GM21515 (cell line): ENCODE results near the gene NWD2.

Experiments used
- ATAC-seq: cut with Tn5 transposase; IDR thresholded peaks from one replicate; pipeline ENCODE4 v1.9.1; 2021; ENCODE audit not compliant: unreplicated experiment

NWD2 gene

GRCh38 chr4:37279121-37279520, 34.6 kb downstream of the NWD2 start:
- no peak for ATAC-seq

GRCh38 chr4:37279894-37280592, 35.5 kb downstream of the NWD2 start:
- no peak for ATAC-seq

- no peak for ATAC-seq
Observed at GRCh38 chr4:37299468-37299867, 54.9 kb downstream of the NWD2 start.

GRCh38 chr4:37304612-37305011, 60.1 kb downstream of the NWD2 start:
- ATAC-seq: no peak

- ATAC-seq: no peak
Observed at GRCh38 chr4:37305984-37306383, 61.4 kb downstream of the NWD2 start.

GRCh38 chr4:37317104-37317643, 72.6 kb downstream of the NWD2 start:
- ATAC-seq: no peak

GRCh38 chr4:37320513-37321235, 76.1 kb downstream of the NWD2 start:
- ATAC-seq: no peak

- no peak for ATAC-seq
Observed at GRCh38 chr4:37322122-37322521, 77.6 kb downstream of the NWD2 start.

- no peak for ATAC-seq
Observed at GRCh38 chr4:37324546-37324945, 80.0 kb downstream of the NWD2 start.

- no peak for ATAC-seq
Observed at GRCh38 chr4:37326852-37327251, 82.3 kb downstream of the NWD2 start.

GRCh38 chr4:37338972-37339371, 94.4 kb downstream of the NWD2 start:
- ATAC-seq: no peak

GRCh38 chr4:37358748-37359147, 114.2 kb downstream of the NWD2 start:
- no peak for ATAC-seq

- ATAC-seq: no peak
Observed at GRCh38 chr4:37359261-37359660, 114.7 kb downstream of the NWD2 start.

- ATAC-seq: no peak
Observed at GRCh38 chr4:37365888-37366287, 121.3 kb downstream of the NWD2 start.

GRCh38 chr4:37367901-37368300, 123.4 kb downstream of the NWD2 start:
- no peak for ATAC-seq

GRCh38 chr4:37370052-37370451, 125.5 kb downstream of the NWD2 start:
- no peak for ATAC-seq

- no peak for ATAC-seq
Observed at GRCh38 chr4:37381040-37381668, 136.6 kb downstream of the NWD2 start.

- ATAC-seq: no peak
Observed at GRCh38 chr4:37383579-37384229, 139.2 kb downstream of the NWD2 start.

GRCh38 chr4:37385424-37385823, 140.9 kb downstream of the NWD2 start:
- no peak for ATAC-seq

GRCh38 chr4:37388681-37389365, 144.3 kb downstream of the NWD2 start:
- ATAC-seq: no peak

GRCh38 chr4:37389366-37389765, 144.8 kb downstream of the NWD2 start:
- ATAC-seq: no peak
